ENCODE measurements around the gene GALNT5. TPM values are rescaled to one million over a fixed set of nuclear protein-coding genes. Genes with fewer than 3 reads are reported as not detected.

The GALNT5 gene
- total and polyA plus RNA-seq, 2 donors (not counting 3 experiments of a cell fraction or from before 2014, with no cell fraction given) = not detected

DNA sequence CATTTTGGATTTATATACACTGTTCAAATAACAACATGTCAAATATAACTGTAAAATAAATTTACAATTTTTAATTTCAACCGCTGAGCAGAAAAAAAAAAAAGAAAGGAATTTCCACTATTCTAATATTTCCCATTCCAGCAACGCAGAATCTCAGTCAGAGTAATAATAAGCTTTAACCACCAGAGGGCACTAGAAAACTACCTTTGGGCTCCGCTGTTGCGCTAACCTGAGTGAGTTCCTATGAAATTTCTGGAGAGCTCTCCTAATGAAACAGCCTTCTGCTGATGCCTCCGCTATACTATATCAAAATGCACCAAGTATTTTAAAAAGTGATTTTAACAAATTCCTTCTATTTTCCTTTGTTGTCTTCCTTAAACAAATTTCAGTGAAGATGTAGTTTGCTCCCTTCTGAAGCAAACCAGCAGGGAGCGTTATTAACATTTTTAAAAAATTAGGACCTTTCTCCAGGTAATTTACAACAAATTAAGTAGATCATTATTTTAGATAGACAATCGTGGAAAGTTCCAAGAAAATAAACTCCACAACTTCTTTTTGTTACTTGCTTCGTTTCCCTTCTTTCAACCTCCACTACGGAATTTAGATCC is 45.1 kb downstream of the GALNT5 start:
- no peaks in the 10 kb centered on the region for H3K36me3 ChIP-seq (ENCODE audit: control insufficient read depth in 2 of 2, extremely low read depth in 1 of 2, insufficient read depth in 2 of 2, low read length in 2 of 2)
- H3K9me1 ChIP-seq (replicated peaks; ENCODE audit: control insufficient read depth, extremely low read depth, insufficient read depth, low read length) = no peaks in the 10 kb centered on the region
- ChIA-PET POLR2A (no interaction called here), CTCF (interaction anchor here (0.5 to 8.4 kb wide), 36 partner anchors 8 to 1939 kb away, joined by 3 to 249 read pairs (median 4); partner anchors contain the start of gene ERMN)
- dilution Hi-C loops (cut with MboI; ENCODE audit: extremely low pct_ligation_motif_present, low sequenced_read_pairs) (no loop called here), intact Hi-C loops (cut with micrococcal nuclease) (loop anchor here (1.0 to 2.0 kb wide), 3 partner anchors 24 to 290 kb away; no protein-coding TSS in a partner anchor)
- no TSS peak for BruUV-seq (replicated peaks)
- DNase-seq (ENCODE audit: low read depth, low spot score) = peak; percentile 58
- H3K4me2 ChIP-seq (ENCODE audit: insufficient read depth, low read length) = no peak overlapping the region
- H3K9me3 ChIP-seq (replicated peaks; ENCODE audit: control insufficient read depth, insufficient read depth, low read length) = no peaks in the 10 kb centered on the region
- H4K20me1 ChIP-seq (replicated peaks; ENCODE audit: control insufficient read depth, extremely low read depth, insufficient read depth, low read length) = no peaks in the 10 kb centered on the region
- H3K27me3 ChIP-seq (ENCODE audit: control insufficient read depth in 2 of 2, insufficient read depth in 2 of 2, low read length in 2 of 2) = peaks cover 0 to 2% of the 10 kb centered on the region in 2 experiments
- no peaks in the 10 kb centered on the region for H3K79me2 ChIP-seq (ENCODE audit: control insufficient read depth, insufficient read depth, low read length)
- H3K27ac ChIP-seq (ENCODE audit: insufficient read depth, low read depth, low read length) = no peak overlapping the region
- TF ChIP-seq JUN (IDR thresholded peaks at IDR 0.05; ENCODE audit: borderline replicate concordance, insufficient read depth, insufficient read length, low read depth) (no peak), EZH2 (IDR thresholded peaks at IDR 0.05; ENCODE audit: borderline replicate concordance, low read depth, low read length, severe bottlenecking) (no peak), MYC (IDR thresholded peaks at IDR 0.05; ENCODE audit: low read depth, low read length) (no peak), CTCF (IDR thresholded peaks at IDR 0.05; ENCODE audit: extremely low read depth in 1 of 2, insufficient read depth in 1 of 2, low read depth in 1 of 2, low read length in 2 of 2) (peak; percentile 62 to 64), GATA2 (IDR thresholded peaks at IDR 0.05; ENCODE audit: insufficient read depth, insufficient read length, low read depth, low read length) (no peak), POLR2A (IDR thresholded peaks at IDR 0.05; ENCODE audit: low read depth, low read length) (no peak)
- TF ChIP-seq, protein P1, sequence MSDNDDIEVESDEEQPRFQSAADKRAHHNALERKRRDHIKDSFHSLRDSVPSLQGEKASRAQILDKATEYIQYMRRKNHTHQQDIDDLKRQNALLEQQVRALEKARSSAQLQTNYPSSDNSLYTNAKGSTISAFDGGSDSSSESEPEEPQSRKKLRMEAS (IDR thresholded peaks at IDR 0.05; ENCODE audit: insufficient read depth, insufficient read length) = no peak
- H3K9ac ChIP-seq (replicated peaks; ENCODE audit: extremely low read depth, insufficient read depth, low read length) = no peak overlapping the region
- H2AFZ ChIP-seq (ENCODE audit: low read depth, low read length) = no peak overlapping the region
- H3K4me3 ChIP-seq (replicated peaks in 1 of 3; ENCODE audit: insufficient read depth in 1 of 3, low read depth in 1 of 3, low read length in 3 of 3) = no peak overlapping the region
- peak; percentile 91 for FAIRE-seq
- H3K4me1 ChIP-seq (ENCODE audit: control insufficient read depth, extremely low read depth, insufficient read depth, low read length) = no peaks in the 10 kb centered on the region
